ENCODE measurements around the gene PLD2. TPM values are rescaled to one million over a fixed set of nuclear protein-coding genes. Genes with fewer than 3 reads are reported as not detected.
A peak's percentile ranks its signal among the peaks of the same experiment; 100 is the strongest.

Gene PLD2
- total and polyA plus RNA-seq, 7 donors = 2.4 to 7.5 (median 3.8) TPM

GRCh38 chr17:4833941-4834680 is 27.2 kb downstream of the PLD2 start:
- Histone ChIP-seq H3K27ac (peak overlapping the region; percentile 94), H3K9me3 (no peaks in the 10 kb centered on the region), H3K36me3 (ENCODE audit: insufficient read depth in 1 of 2, low read depth in 1 of 2) (no peaks in the 10 kb centered on the region), H3K27me3 (ENCODE audit: insufficient read depth in 3 of 3, low read length in 2 of 3) (no peaks in the 10 kb centered on the region), H3K4me1 (peaks cover 26% of the 10 kb centered on the region), H3K4me3 (peak overlapping the region; percentile 98)
- no peak for ATAC-seq
- no peak for DNase-seq
- WGBS, 3 donors = 11 to 15% (median 11%) methylated on average over 15 of the region's 15 CpGs
- TF ChIP-seq CTCF (IDR thresholded peaks at IDR 0.05) = no peak
- intact Hi-C loops (cut with DNase I) = loop anchor here (10.0 kb wide), 1 partner anchor 51 kb away; no protein-coding TSS in a partner anchor

DNA sequence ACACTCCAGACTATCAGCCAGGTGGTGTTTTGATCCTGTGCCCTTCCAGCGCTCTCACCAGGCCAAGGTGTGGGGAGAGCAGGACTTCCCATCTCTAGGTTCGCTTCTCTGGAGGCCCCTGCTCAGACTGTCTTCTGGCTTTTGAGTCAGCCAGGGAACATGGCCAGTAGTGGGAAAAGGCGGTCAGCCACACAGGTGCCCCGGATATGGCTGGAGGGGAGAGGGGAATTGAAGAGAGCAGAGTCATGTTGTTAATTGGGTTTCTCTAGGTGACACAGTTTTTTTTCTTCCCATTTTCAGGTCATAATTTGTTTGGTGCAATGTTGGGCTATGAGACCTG is 27.7 kb downstream of the PLD2 start:
- Histone ChIP-seq H3K4me1 (peaks cover 30% of the 10 kb centered on the region), H3K27ac (peak overlapping the region; percentile 94), H3K4me3 (peak overlapping the region; percentile 98), H3K9me3 (no peaks in the 10 kb centered on the region), H3K36me3 (ENCODE audit: insufficient read depth in 1 of 2, low read depth in 1 of 2) (no peaks in the 10 kb centered on the region), H3K27me3 (ENCODE audit: insufficient read depth in 3 of 3, low read length in 2 of 3) (no peaks in the 10 kb centered on the region)
- no peak for DNase-seq
- no peak for TF ChIP-seq CTCF (IDR thresholded peaks at IDR 0.05)
- 63 to 74% (median 70%) methylated on average over 4 of the region's 4 CpGs for WGBS, 3 donors
- no peak for ATAC-seq
- intact Hi-C loops (cut with DNase I) = loop anchor here (5.0 to 10.0 kb wide), 2 partner anchors 37 to 50 kb away; partner anchors contain the start of gene PSMB6 (in 1 of the 2)

DNA sequence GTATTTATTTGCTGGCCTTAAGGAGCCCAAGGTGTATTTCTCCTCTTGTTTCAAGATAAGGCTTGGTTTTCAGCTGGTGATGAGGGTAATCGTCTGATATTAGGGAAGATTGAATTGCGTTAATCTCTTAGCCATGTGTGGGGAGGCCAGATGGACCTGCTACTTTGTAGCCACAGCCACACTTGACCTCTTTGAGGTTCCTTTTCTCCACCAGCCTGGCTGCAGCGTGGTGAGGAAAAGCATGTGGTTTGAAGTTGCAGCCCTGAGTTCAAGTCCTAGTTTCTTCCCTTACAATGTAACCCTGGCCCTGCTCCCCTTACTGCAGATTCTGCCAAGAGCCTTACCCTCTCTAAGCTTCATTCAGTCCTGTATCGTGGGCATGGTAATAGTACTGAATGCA is 29.3 kb downstream of the PLD2 start:
- Histone ChIP-seq H3K4me3 (no peak overlapping the region), H3K36me3 (ENCODE audit: insufficient read depth in 1 of 2, low read depth in 1 of 2) (no peaks in the 10 kb centered on the region), H3K27me3 (ENCODE audit: insufficient read depth in 3 of 3, low read length in 2 of 3) (no peaks in the 10 kb centered on the region), H3K4me1 (peaks cover 30% of the 10 kb centered on the region), H3K9me3 (no peaks in the 10 kb centered on the region), H3K27ac (no peak overlapping the region)
- intact Hi-C loops (cut with DNase I) = loop anchor here (5.0 to 10.0 kb wide), 2 partner anchors 39 to 49 kb away; partner anchors contain the start of gene PSMB6 (in 1 of the 2)
- no peak for TF ChIP-seq CTCF (IDR thresholded peaks at IDR 0.05)
- ATAC-seq = no peak
- WGBS, 3 donors = 52 to 83% (median 60%) methylated on average over 4 of the region's 4 CpGs
- no peak for DNase-seq

- intact Hi-C loops (cut with DNase I) = loop anchor here (5.0 to 10.0 kb wide), 2 partner anchors 40 to 47 kb away; partner anchors contain the start of gene PSMB6 (in 1 of the 2)
- Histone ChIP-seq H3K4me3 (no peak overlapping the region), H3K36me3 (ENCODE audit: insufficient read depth in 1 of 2, low read depth in 1 of 2) (no peaks in the 10 kb centered on the region), H3K27ac (peak overlapping the region; percentile 18), H3K4me1 (peaks cover 30% of the 10 kb centered on the region), H3K9me3 (no peaks in the 10 kb centered on the region), H3K27me3 (ENCODE audit: insufficient read depth in 3 of 3, low read length in 2 of 3) (no peaks in the 10 kb centered on the region)
- WGBS, 3 donors = 43 to 56% (median 45%) methylated on average over 13 of the region's 13 CpGs
- no peak for TF ChIP-seq CTCF (IDR thresholded peaks at IDR 0.05)
- DNase-seq (no peak), ATAC-seq (no peak)
Observed at GRCh38 chr17:4837471-4838308, 30.7 kb downstream of the PLD2 start.
